ENCODE measurements around the gene SLC44A1.

DNA sequence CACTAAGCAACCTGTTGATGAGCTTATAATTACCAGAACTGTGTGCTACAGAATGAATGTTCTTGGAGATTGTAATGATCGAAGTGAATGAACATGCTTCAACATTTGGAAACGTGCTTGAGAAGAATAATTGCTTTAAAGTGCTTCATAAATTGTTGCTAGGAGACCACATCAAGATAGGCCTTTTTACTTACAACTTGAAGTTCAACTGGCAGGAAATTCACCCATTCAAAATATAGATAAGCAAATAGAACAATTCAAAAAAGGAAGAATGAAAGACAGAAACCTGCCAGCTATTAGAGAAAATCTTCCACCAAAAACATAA is 38.0 kb upstream of the SLC44A1 start:
- TF ChIP-seq, protein P1, sequence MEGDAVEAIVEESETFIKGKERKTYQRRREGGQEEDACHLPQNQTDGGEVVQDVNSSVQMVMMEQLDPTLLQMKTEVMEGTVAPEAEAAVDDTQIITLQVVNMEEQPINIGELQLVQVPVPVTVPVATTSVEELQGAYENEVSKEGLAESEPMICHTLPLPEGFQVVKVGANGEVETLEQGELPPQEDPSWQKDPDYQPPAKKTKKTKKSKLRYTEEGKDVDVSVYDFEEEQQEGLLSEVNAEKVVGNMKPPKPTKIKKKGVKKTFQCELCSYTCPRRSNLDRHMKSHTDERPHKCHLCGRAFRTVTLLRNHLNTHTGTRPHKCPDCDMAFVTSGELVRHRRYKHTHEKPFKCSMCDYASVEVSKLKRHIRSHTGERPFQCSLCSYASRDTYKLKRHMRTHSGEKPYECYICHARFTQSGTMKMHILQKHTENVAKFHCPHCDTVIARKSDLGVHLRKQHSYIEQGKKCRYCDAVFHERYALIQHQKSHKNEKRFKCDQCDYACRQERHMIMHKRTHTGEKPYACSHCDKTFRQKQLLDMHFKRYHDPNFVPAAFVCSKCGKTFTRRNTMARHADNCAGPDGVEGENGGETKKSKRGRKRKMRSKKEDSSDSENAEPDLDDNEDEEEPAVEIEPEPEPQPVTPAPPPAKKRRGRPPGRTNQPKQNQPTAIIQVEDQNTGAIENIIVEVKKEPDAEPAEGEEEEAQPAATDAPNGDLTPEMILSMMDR (IDR thresholded peaks at IDR 0.05): no peak
- TF ChIP-seq MAFK (IDR thresholded peaks at IDR 0.05; ENCODE audit: partially characterized antibody) (no peak), EP300 (IDR thresholded peaks at IDR 0.05) (no peak), CHD4 (IDR thresholded peaks at IDR 0.05; ENCODE audit: borderline replicate concordance) (no peak), CBX8 (IDR thresholded peaks at IDR 0.05) (no peak), RAD21 (conservative IDR thresholded peaks at IDR 0.05 in 1 of 2, IDR thresholded peaks at IDR 0.05 in 1 of 2) (no peak)
